Hepatocyte (in vitro differentiated cells): Measurements from ENCODE around the gene CDC42BPB. TPM values are rescaled to one million over a fixed set of nuclear protein-coding genes. Genes with fewer than 3 reads are reported as not detected.

ENCODE experiments used
- DNase-seq: peaks from one replicate; pipeline ENCODE4 v3.0.0-alpha.2; 2016; ENCODE audit warnings: low spot score
- H2AFZ ChIP-seq: fragments of 200-600 bp; sonication (generic); 2 replicates; pipeline ENCODE4 v1.6.0; 2016; ENCODE audit warnings: antibody characterized with exemption, mild to moderate bottlenecking
- H3K27ac ChIP-seq: fragments of 200-600 bp; sonication (generic); 2 replicates; pipeline ENCODE4 v1.5.1; 2016; ENCODE audit warnings: mild to moderate bottlenecking
- H3K27me3 ChIP-seq: fragments of 200-600 bp; sonication (generic); 2 replicates; pipeline ENCODE4 v1.6.1; 2016
- H3K36me3 ChIP-seq: fragments of 200-600 bp; sonication (generic); replicated peaks from 2 replicates; pipeline ENCODE4 v1.5.1; 2016; ENCODE audit warnings: low read depth; ENCODE audit not compliant: insufficient read depth
- H3K4me1 ChIP-seq: fragments of 200-600 bp; sonication (generic); 2 replicates; pipeline ENCODE4 v1.5.1; 2016; ENCODE audit warnings: mild to moderate bottlenecking, moderate library complexity; ENCODE audit not compliant: insufficient read depth
- H3K4me2 ChIP-seq: fragments of 200-600 bp; sonication (generic); 2 replicates; pipeline ENCODE4 v1.6.0; 2016
- H3K4me3 ChIP-seq: fragments of 200-600 bp; sonication (generic); 2 replicates; pipeline ENCODE4 v1.5.1; 2016; ENCODE audit warnings: mild to moderate bottlenecking
- H3K79me2 ChIP-seq: fragments of 200-600 bp; sonication (generic); 2 replicates; pipeline ENCODE4 v1.6.0; 2017; ENCODE audit warnings: mild to moderate bottlenecking
- H3K9me2 ChIP-seq: fragments of 200-600 bp; sonication (generic); replicated peaks from 2 replicates; pipeline ENCODE4 v1.6.0; 2017; ENCODE audit warnings: mild to moderate bottlenecking; ENCODE audit not compliant: insufficient read depth
- H3K9me3 ChIP-seq: fragments of 200-600 bp; sonication (generic); 2 replicates; pipeline ENCODE4 v1.5.1; 2016; ENCODE audit warnings: low read depth, mild to moderate bottlenecking
- H4K20me1 ChIP-seq: fragments of 200-600 bp; sonication (generic); 2 replicates; pipeline ENCODE4 v1.6.0; 2016; ENCODE audit warnings: mild to moderate bottlenecking; ENCODE audit not compliant: insufficient read depth, poor library complexity, severe bottlenecking
- EZH2 ChIP-seq: fragments of 200-600 bp; sonication (generic); IDR thresholded peaks from 2 replicates; pipeline ENCODE4 v1.6.1; 2016; ENCODE audit warnings: antibody characterized with exemption, mild to moderate bottlenecking, borderline replicate concordance
- EZH2phosphoT487 ChIP-seq: fragments of 200-600 bp; sonication (generic); IDR thresholded peaks from one replicate; pipeline ENCODE4 v1.6.1; 2018; ENCODE audit warnings: antibody characterized with exemption, mild to moderate bottlenecking, low read depth, moderate library complexity; ENCODE audit not compliant: unreplicated experiment, severe bottlenecking
- WGBS: methylation state at CpG from one replicate; pipeline ENCODE4 v1.1.6; 2016; ENCODE audit warnings: low lambda C conversion rate; ENCODE audit errors: missing lambda C conversion rate; 5-methylcytosine and 5-hydroxymethylcytosine counted together
- polyA plus RNA-seq: library from polyadenylated mRNA; unstranded; fragments of >200 nt; fragmentation: Nextera tagmentation; extraction: Ambion mirVana; gene quantifications from 2 replicates; pipeline ENCODE4 v1.2.1, GENCODE V29; 2016
- total RNA-seq: library from RNA; depleted of rRNA; stranded (reverse); fragments of >200 nt; gene quantifications from 2 replicates; pipeline ENCODE4 v1.2.3, GENCODE V29; 2014
- TF ChIP-seq, protein P1 (sequence below): fragments of 200-600 bp; sonication (generic); IDR thresholded peaks from 2 replicates; pipeline ENCODE4 v1.5.1; 2016; ENCODE audit warnings: antibody characterized with exemption, mild to moderate bottlenecking; ENCODE audit not compliant: poor library complexity

CDC42BPB gene
- total and polyA plus RNA-seq, 2 experiments from 2014 or later = 10.2 to 60.6 TPM

DNA sequence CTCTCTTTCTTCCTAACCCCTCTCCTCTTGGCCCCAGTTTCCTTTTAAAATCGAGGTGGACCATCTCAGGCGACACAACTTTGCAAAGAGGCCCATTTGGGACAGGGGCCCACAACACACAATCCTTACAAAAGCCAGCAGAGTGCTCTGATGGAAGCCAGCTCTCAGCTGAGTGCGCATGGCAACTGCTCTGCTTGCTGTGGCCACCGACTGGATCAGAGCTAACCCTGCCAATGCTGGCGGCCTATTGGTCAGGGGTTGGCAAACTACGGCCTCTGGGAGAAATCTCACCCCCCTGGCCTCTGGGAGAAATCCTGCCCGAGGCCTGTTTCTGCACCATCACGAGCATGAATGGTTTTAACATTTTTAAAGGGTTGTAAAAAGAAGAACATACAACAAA, 79.9 kb downstream of the CDC42BPB start:
- WGBS = 77% methylated on average over 8 of the region's 8 CpGs

DNA sequence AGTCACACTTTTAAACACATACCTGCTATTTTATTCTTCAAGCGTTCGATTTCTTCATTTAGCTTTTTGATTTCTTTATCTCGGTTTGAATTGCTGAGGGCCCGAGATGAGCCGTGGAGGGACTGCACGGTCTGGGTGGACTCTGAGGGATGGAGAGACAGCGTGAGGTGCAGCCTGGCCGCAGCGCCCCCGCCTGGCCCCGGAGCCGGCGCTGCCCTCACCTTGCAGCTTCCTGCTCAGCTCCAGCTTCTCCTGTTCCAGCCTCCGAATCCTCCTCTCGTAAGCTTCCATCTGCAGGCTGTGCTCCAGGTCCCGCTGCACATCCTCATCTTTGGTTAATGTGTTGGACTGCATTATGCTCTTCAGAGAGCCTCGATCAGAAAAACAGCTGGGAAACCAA, 81.7 kb downstream of the CDC42BPB start:
- Histone ChIP-seq H3K36me3 (no peaks in the 10 kb centered on the region), H3K9me2 (no peaks in the 10 kb centered on the region), H3K79me2 (no peaks in the 10 kb centered on the region), H3K9me3 (no peaks in the 10 kb centered on the region), H4K20me1 (no peaks in the 10 kb centered on the region), H3K27me3 (no peaks in the 10 kb centered on the region), H3K4me3 (no peak overlapping the region), H3K4me2 (no peak overlapping the region), H3K27ac (no peak overlapping the region), H3K4me1 (no peaks in the 10 kb centered on the region), H2AFZ (no peak overlapping the region)
- TF ChIP-seq EZH2 (no peak), EZH2phosphoT487 (no peak)
- TF ChIP-seq, protein P1, sequence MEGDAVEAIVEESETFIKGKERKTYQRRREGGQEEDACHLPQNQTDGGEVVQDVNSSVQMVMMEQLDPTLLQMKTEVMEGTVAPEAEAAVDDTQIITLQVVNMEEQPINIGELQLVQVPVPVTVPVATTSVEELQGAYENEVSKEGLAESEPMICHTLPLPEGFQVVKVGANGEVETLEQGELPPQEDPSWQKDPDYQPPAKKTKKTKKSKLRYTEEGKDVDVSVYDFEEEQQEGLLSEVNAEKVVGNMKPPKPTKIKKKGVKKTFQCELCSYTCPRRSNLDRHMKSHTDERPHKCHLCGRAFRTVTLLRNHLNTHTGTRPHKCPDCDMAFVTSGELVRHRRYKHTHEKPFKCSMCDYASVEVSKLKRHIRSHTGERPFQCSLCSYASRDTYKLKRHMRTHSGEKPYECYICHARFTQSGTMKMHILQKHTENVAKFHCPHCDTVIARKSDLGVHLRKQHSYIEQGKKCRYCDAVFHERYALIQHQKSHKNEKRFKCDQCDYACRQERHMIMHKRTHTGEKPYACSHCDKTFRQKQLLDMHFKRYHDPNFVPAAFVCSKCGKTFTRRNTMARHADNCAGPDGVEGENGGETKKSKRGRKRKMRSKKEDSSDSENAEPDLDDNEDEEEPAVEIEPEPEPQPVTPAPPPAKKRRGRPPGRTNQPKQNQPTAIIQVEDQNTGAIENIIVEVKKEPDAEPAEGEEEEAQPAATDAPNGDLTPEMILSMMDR = no peak
- WGBS = 94% methylated on average over 17 of the region's 17 CpGs
- DNase-seq = no peak

More for the DNA sequence above, 79.9 kb downstream of the CDC42BPB start:
- Histone ChIP-seq H3K4me2 (no peak overlapping the region), H3K9me3 (no peaks in the 10 kb centered on the region), H3K4me3 (no peak overlapping the region), H3K4me1 (no peaks in the 10 kb centered on the region), H3K9me2 (no peaks in the 10 kb centered on the region), H3K27me3 (no peaks in the 10 kb centered on the region), H3K27ac (no peak overlapping the region), H3K36me3 (no peaks in the 10 kb centered on the region), H4K20me1 (no peaks in the 10 kb centered on the region), H3K79me2 (no peaks in the 10 kb centered on the region), H2AFZ (no peak overlapping the region)
- no peak for TF ChIP-seq EZH2phosphoT487
- TF ChIP-seq EZH2 = no peak
- TF ChIP-seq, protein P1 = no peak
- DNase-seq = no peak

DNA sequence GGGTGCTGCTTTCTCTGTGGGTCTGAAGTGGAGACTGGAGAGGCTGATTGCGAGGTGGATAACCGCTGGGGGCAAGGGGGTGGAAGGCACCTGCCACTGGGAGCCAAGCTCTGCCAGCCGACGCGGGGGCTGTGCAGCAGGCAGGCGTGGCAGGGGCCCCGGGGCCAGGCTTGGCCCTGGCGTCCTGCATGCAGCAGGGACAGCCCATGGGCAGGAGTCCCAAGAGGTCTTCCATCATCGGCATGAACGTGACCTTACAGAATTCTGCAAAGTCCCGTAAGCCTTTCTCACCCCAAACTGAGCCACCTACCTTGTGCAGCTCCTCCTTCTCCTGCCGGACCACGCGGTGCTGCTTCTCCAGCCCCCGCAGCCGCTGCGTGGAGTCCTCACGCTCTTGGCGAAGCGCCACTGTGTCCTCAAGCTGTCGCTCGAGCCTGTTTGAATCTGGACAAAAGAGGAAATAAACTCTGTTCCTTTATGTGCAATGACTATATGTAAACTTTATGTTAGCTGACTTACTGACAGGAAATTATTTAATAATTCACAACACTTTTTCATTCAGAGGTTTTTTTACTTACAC, 83.6 kb downstream of the CDC42BPB start:
- no peaks in the 10 kb centered on the region for H3K27me3 ChIP-seq
- H3K9me2 ChIP-seq = no peaks in the 10 kb centered on the region
- no peak for TF ChIP-seq EZH2
- no peak for TF ChIP-seq EZH2phosphoT487
- TF ChIP-seq, protein P1 = no peak
- no peaks in the 10 kb centered on the region for H3K4me1 ChIP-seq
- no peak overlapping the region for H3K27ac ChIP-seq
- H2AFZ ChIP-seq = no peak overlapping the region
- no peak overlapping the region for H3K4me3 ChIP-seq
- no peak for DNase-seq
- H4K20me1 ChIP-seq = no peaks in the 10 kb centered on the region
- WGBS = 90% methylated on average over 18 of the region's 22 CpGs
- no peak overlapping the region for H3K4me2 ChIP-seq
- H3K36me3 ChIP-seq = no peaks in the 10 kb centered on the region
- no peaks in the 10 kb centered on the region for H3K9me3 ChIP-seq
- H3K79me2 ChIP-seq = no peaks in the 10 kb centered on the region
